Liver (tissue), 9 donors: Measurements from ENCODE around the gene TRAF3IP3. TPM values are rescaled to one million over a fixed set of nuclear protein-coding genes. Genes with fewer than 3 reads are reported as not detected.

ENCODE experiments used
- DNase-seq: peaks from one replicate; pipeline ENCODE4 v3.0.0-alpha.2; 2017; ENCODE audit warnings: low spot score
- H3K27ac ChIP-seq, 2 donors: one replicate each; pipeline ENCODE4 v1.7.0; 2013; ENCODE audit warnings: inconsistent platforms in 2 of 2, low read length in 2 of 2, control low read depth in 1 of 2, low read depth in 1 of 2, mild to moderate bottlenecking in 1 of 2
- H3K27me3 ChIP-seq, 4 donors: one replicate each; pipeline versions ENCODE4 v1.6.1 to v1.7.0; 2013; ENCODE audit warnings: low read length in 3 of 4, inconsistent platforms in 1 of 4, mild to moderate bottlenecking in 1 of 4, moderate library complexity in 1 of 4; ENCODE audit not compliant: control insufficient read depth in 4 of 4, insufficient read depth in 4 of 4
- H3K36me3 ChIP-seq, 4 donors: one replicate each; pipeline versions ENCODE4 v1.6.1 to v1.7.0; 2013; ENCODE audit warnings: low read length in 3 of 4, mild to moderate bottlenecking in 3 of 4, low read depth in 1 of 4, moderate library complexity in 1 of 4; ENCODE audit not compliant: control insufficient read depth in 4 of 4, insufficient read depth in 3 of 4
- H3K4me1 ChIP-seq, 4 donors: one replicate each; pipeline versions ENCODE4 v1.6.1 to v1.7.0; 2013; ENCODE audit warnings: low read length in 3 of 4, mild to moderate bottlenecking in 3 of 4, moderate library complexity in 1 of 4; ENCODE audit not compliant: control insufficient read depth in 4 of 4, insufficient read depth in 4 of 4
- H3K4me3 ChIP-seq, 3 donors: one replicate each; pipeline versions ENCODE4 v1.6.1 to v1.7.0; 2013; ENCODE audit warnings: low read length in 3 of 3, control low read depth in 1 of 3, low read depth in 1 of 3, mild to moderate bottlenecking in 1 of 3
- H3K9ac ChIP-seq, 2 donors: one replicate each; pipeline ENCODE4 v1.7.0; 2013; ENCODE audit warnings: low read length in 2 of 2, mild to moderate bottlenecking in 2 of 2, moderate library complexity in 2 of 2, control low read depth in 1 of 2, low read depth in 1 of 2
- H3K9me3 ChIP-seq, 4 donors: one replicate each; pipeline versions ENCODE4 v1.6.1 to v1.7.0; 2013; ENCODE audit warnings: low read length in 3 of 4; ENCODE audit not compliant: control insufficient read depth in 4 of 4
- ATF3 ChIP-seq: IDR thresholded peaks from 2 replicates; pipeline ENCODE4 v1.6.1; 2016; ENCODE audit warnings: antibody characterized with exemption
- CTCF ChIP-seq: fragments of 150-350 bp; IDR thresholded peaks from 2 replicates; pipeline ENCODE4 v1.5.1; 2017; ENCODE audit warnings: improper control_type of control experiment, low read depth, low read length; ENCODE audit not compliant: missing input control
- EGR1 ChIP-seq, 2 donors: IDR thresholded peaks; 2 replicates each; pipeline ENCODE4 v1.6.1; 2016 to 2018; ENCODE audit warnings: antibody characterized with exemption in 2 of 2, low read depth in 2 of 2
- FOXA1 ChIP-seq: IDR thresholded peaks from 2 replicates; pipeline ENCODE4 v1.6.1; 2016; ENCODE audit warnings: antibody characterized with exemption
- FOXA2 ChIP-seq: IDR thresholded peaks from 2 replicates; pipeline ENCODE4 v1.6.1; 2016; ENCODE audit warnings: antibody characterized with exemption
- HNF4G ChIP-seq: IDR thresholded peaks from 2 replicates; pipeline ENCODE4 v1.6.1; 2016; ENCODE audit warnings: antibody characterized with exemption
- JUND ChIP-seq, 2 donors: IDR thresholded peaks; 2 replicates each; pipeline ENCODE4 v1.6.1; 2016; ENCODE audit warnings: antibody characterized with exemption in 2 of 2
- MAX ChIP-seq: IDR thresholded peaks from 2 replicates; pipeline ENCODE4 v1.6.1; 2016; ENCODE audit warnings: antibody characterized with exemption
- NR2F2 ChIP-seq: IDR thresholded peaks from 2 replicates; pipeline ENCODE4 v1.6.1; 2016; ENCODE audit warnings: antibody characterized with exemption
- REST ChIP-seq: IDR thresholded peaks from 2 replicates; pipeline ENCODE4 v1.6.1; 2016; ENCODE audit warnings: antibody characterized with exemption, mild to moderate bottlenecking
- SP1 ChIP-seq: IDR thresholded peaks from 2 replicates; pipeline ENCODE4 v1.6.1; 2018; ENCODE audit warnings: antibody characterized with exemption, mild to moderate bottlenecking
- TAF1 ChIP-seq: conservative IDR thresholded peaks from 2 replicates; pipeline ENCODE4 v1.6.1; 2016; ENCODE audit warnings: antibody characterized with exemption, mild to moderate bottlenecking
- YY1 ChIP-seq: IDR thresholded peaks from 2 replicates; pipeline ENCODE4 v1.6.1; 2016; ENCODE audit warnings: antibody characterized with exemption, mild to moderate bottlenecking
- WGBS: extraction: QIAGEN DNeasy Blood & Tissue Kit; methylation state at CpG from one replicate; pipeline ENCODE4 v1.1.7; 2013; 5-methylcytosine and 5-hydroxymethylcytosine counted together
- polyA plus RNA-seq, 2 donors: library from polyadenylated mRNA; stranded (reverse) in 1 of 2; unstranded in 1 of 2; fragments of 200-250 nt in 1 of 2; fragments of >200 nt in 1 of 2; fragmentation: Nextera tagmentation in 1 of 2; extraction: Ambion mirVana in 1 of 2; gene quantifications; one replicate each; pipeline versions ENCODE4 v1.2.1 to v1.2.3, GENCODE V29; 2013 to 2015
- total RNA-seq, 2 donors: library from RNA; depleted of rRNA; stranded (reverse); fragments of >200 nt; gene quantifications; one replicate each; pipeline ENCODE4 v1.2.3, GENCODE V29; 2014
- donor health status: healthy.
- donor health status: healthy.
- donor health status: healthy.
- donor health status: healthy.
- donor health status: healthy.

Gene TRAF3IP3
- total and polyA plus RNA-seq, 4 donors, result 0.87 to 3.4 (median 2.2) TPM

GRCh38 chr1:209755256-209755655, 597 bp upstream of the TRAF3IP3 start:
- TF ChIP-seq EGR1 (IDR thresholded peaks at IDR 0.05; ENCODE audit: low read depth in 2 of 2), result no peak
- no peak for TF ChIP-seq YY1
- no peak for TF ChIP-seq JUND (IDR thresholded peaks at IDR 0.05)
- no peak for TF ChIP-seq REST
- TF ChIP-seq MAX, result no peak
- no peak for TF ChIP-seq NR2F2
- no peak for TF ChIP-seq HNF4G
- no peak for TF ChIP-seq FOXA2
- TF ChIP-seq FOXA1, result no peak
- TF ChIP-seq TAF1, result no peak
- no peak for TF ChIP-seq ATF3
- no peak for TF ChIP-seq SP1
- no peaks in the 10 kb centered on the region for H3K4me1 ChIP-seq
- H3K27ac ChIP-seq, result peak overlapping the region; percentile 43 to 81
- no peak for DNase-seq
- no peaks in the 10 kb centered on the region for H3K36me3 ChIP-seq
- no peak overlapping the region for H3K4me3 ChIP-seq
- H3K9me3 ChIP-seq, result no peaks in the 10 kb centered on the region
- no peaks in the 10 kb centered on the region for H3K27me3 ChIP-seq
- H3K9ac ChIP-seq, result no peak overlapping the region
- 84% methylated on average over 1 of the region's 1 CpG for WGBS

- no peaks in the 10 kb centered on the region for H3K27me3 ChIP-seq
- H3K36me3 ChIP-seq, result no peaks in the 10 kb centered on the region
- H3K9me3 ChIP-seq, result no peaks in the 10 kb centered on the region
- TF ChIP-seq MAX (no peak), CTCF (no peak)
- no peak for DNase-seq
- no peaks in the 10 kb centered on the region for H3K4me1 ChIP-seq
- WGBS, result 77% methylated on average over 5 of the region's 5 CpGs
- H3K4me3 ChIP-seq, result peak overlapping the region in 2 of 3 donors; percentile 4 to 38
- peak overlapping the region; percentile 43 to 81 for H3K27ac ChIP-seq
- no peak overlapping the region for H3K9ac ChIP-seq
These were observed 977 bp downstream of the TRAF3IP3 start for GRCh38 chr1:209756615-209757445.
